IPS-18c (cell line): ENCODE measurements around the gene PSORS1C1.
"Not testable (repeated sequence)": the region's sequence is repeated elsewhere in the genome, so short reads cannot be mapped to it uniquely, and the experiment has no call there.

ENCODE experiments used
- H3K4me3 ChIP-seq: 2 replicates; pipeline ENCODE4 v1.7.0; 2013; ENCODE audit warnings: low read depth, mild to moderate bottlenecking, low read length, moderate library complexity; ENCODE audit not compliant: insufficient read depth
- H3K9me3 ChIP-seq: one replicate; pipeline ENCODE4 v1.6.1; 2013; ENCODE audit warnings: mild to moderate bottlenecking, low read length, moderate library complexity; ENCODE audit not compliant: control insufficient read depth, insufficient read depth

Gene PSORS1C1, protein sequence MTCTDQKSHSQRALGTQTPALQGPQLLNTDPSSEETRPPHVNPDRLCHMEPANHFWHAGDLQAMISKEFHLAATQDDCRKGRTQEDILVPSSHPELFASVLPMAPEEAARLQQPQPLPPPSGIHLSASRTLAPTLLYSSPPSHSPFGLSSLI

DNA sequence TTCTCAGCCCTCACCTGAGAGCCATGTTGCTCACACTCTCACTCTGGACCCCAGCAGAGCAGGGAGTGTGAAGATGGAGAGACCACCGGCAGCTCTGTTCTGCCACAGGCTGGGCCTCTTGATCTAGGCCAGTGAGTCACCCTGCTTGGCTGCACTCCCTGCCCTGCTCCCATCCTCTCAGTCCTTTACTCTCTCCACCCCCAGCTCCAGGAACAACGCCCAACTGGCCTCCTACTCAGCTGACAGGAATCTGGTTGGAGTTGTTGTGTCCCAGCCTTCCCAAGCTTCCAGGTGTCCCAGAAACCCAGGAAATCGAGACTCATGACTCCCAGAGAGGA, at the start of gene PSORS1C1:
Gene PSORS1C1 (plus strand): TSS at position 260 of the 338 bp plus-strand sequence. CDS start 14,833 bp downstream, outside the sequence.
- Histone ChIP-seq H3K4me3 (peak within 1 kb of the TSS; percentile 17; the same call in 1 of the 2 replicates), H3K9me3 (peaks cover 4% of the 10 kb centered on the region)

DNA sequence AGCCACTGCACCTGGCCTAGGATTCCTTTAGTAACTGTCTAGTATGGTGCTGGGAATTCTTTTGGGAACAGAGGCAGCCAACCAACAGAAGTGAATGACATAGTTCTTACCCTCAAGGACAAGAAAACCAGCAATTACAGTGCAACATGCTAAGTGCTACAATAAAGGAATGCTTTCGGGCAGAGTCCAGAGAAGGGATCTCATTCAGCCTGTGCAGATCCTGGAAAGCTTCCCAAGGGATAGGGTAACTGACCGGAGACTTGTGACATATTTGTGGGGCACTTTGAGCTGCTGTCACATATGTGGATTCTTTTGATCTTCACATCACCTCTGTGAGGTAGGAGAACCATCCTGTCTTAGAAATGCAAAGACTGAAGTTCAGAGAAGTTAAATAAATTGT, 49.0 kb upstream of the PSORS1C1 start:
- Histone ChIP-seq H3K9me3 (no peaks in the 10 kb centered on the region), H3K4me3 (no peak overlapping the region)

DNA sequence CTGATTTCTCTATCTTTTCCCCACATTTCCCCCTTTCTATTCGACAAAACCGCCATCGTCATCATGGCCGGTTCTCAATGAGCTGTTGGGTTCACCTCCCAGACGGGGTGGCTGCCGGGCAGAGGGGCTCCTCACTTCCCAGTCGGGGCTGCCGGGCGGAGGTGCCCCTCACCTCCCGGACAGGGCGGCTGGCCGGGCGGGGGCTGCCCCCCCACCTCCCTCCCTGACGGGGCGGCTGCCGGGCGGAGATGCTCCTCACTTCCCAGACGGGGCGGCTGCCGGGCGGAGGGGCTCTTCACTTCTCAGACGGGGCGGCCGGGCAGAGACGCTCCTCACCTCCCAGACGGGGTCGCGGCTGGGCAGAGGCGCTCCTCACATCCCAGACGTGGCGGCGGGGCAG, 47.6 kb upstream of the PSORS1C1 start:
- H3K9me3 ChIP-seq, H3K4me3 ChIP-seq: not testable (repeated sequence)

DNA sequence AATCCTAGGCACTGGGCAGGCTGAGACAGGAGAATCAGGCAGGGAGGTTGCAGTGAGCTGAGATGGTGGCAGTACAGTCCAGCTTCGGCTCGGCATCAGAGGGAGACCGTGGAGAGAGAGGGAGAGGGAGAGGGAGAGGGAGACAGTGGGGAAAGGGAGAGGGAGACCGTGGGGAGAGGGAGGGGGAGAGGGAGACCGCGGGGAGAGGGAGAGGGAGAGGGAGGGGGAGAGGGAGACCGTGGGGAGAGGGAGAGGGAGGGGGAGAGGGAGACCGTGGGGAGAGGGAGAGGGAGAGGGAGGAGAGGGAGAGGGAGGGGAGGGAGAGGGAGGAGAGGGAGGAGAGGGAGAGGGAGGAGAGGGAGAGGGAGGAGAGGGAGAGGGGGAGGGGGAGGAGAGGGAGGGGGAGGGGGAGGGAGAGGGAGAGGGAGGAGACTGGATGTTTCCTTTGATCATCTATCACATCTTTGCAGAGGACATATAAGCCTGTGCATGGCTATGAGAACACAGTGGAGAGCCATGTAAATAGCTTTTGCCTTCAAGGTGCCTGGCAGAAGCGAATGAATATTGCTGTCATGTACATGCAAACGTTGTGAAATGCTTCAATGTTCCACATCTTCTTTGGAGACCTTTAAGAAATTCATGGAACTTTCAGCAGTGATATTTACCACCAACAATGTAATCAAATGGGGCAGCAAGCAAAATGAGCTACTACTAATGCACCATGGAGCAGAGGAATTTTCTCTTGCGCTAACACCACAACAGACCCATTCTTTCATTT, 46.5 kb upstream of the PSORS1C1 start:
- H3K9me3 ChIP-seq, H3K4me3 ChIP-seq: not testable (repeated sequence)

DNA sequence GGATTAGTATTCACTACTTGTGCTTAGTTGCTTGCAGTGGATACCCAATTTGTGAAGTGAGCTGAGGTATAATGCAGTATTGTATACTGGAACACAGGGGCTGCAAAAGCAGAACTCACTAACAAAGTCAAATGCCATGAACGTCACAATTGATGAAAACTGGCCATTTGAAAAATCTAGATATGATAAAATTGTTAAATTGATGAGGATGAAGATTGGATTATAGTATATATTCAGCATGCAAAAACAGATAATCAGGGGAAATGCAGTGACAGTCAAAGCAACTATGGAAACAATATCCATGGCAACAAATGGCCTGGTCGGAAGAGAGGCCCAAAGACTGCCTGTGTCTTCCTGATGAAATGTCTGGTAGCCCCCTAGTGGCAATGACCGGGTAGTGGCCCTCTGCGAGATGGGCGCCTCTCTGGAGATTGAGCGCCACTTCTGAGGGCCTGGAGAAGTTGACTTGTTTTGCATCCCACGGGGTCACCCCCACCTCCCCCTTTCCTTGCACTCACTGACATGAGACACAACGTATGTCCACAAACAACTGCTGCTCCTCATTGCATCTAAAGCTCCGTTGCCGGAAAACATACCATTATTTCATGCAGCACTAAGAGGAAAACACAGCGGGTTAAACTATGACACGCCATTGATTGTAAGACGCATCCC, 45.8 kb upstream of the PSORS1C1 start:
- no peak overlapping the region for H3K4me3 ChIP-seq
- H3K9me3 ChIP-seq, result no peaks in the 10 kb centered on the region

DNA sequence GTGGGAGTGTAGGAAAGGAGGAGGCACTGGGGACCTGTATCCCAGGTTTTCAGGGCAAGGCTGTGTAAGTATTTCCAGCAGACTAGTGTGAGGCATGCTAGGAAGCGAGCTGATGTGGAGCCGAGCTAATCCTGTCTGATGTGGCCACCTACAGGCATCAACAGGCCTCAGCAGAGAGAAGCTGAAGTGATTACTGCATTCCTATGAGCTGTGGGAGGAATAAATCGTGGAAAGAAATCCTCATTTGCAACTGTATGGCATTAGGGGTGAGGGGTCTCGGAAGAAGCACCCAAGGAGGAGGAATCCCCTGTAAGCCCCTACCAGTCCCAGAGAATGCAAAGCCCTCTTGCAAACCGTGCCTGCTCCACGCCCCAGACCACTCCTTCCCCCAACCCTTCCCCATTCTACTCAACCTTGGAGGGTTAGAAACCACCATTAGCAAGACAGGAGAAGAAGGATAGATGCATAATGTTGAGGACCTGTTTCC, 43.8 kb upstream of the PSORS1C1 start:
- Histone ChIP-seq H3K4me3 (no peak overlapping the region), H3K9me3 (no peaks in the 10 kb centered on the region)

DNA sequence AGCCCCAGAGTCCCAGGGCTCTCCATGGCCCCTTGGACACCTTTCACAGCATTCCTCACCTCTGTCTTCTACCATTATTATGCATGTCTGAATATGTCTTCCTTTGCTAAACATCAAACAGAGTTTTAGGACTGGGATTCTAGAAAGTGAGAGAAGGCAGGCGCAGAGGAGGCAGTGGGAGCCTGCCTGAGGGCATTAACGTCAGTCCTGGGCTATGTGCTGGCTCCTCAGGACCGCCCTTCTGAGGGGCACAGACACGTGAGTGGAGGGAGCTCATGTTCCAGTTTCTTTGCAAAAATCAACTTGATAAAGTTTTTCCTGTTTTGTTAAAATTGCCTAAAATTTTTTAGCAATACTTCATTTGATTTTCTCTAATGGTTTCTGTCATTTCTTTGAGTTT, 40.2 kb upstream of the PSORS1C1 start:
- Histone ChIP-seq H3K9me3 (no peaks in the 10 kb centered on the region), H3K4me3 (no peak overlapping the region)

DNA sequence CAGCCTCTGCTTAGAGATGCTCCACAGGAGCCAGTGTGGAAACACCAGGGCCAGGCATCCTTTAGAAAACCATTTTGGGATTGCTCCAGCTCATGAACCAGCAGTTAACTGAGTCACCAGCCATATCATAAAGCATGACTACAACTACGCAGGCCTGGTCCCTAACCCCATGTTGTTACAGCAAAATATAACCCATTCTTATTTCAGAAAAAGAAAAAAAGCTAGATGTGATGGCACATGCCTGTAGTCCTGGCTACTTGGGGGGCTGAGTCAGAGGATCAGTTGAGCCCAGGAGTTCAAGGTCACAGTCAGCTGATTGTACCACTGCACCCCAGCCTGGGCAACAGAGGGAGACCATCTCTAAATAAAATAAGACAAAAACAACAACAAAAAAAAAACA, 39.1 kb upstream of the PSORS1C1 start:
- Histone ChIP-seq H3K9me3 (no peaks in the 10 kb centered on the region), H3K4me3 (no peak overlapping the region)

DNA sequence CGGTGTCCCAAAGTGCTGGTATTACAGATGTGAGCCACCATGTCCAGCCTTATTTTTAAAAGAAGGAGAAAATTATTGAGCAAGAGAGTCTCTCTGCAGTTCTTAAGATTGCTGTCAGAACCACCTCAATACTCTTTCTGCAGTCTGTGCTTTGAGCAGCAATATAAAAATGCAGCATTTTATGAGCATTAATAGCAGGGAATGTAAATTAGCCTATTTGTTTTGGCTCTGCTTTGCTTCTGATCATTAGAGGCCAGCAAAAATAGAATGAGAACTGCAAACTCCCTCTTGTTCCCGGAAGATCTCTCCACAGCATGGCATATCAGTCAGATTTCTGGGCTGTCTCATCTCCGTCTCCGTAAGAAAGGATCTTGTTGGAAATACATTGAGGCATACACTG, 38.0 kb upstream of the PSORS1C1 start:
- Histone ChIP-seq H3K9me3 (no peaks in the 10 kb centered on the region), H3K4me3 (no peak overlapping the region)

DNA sequence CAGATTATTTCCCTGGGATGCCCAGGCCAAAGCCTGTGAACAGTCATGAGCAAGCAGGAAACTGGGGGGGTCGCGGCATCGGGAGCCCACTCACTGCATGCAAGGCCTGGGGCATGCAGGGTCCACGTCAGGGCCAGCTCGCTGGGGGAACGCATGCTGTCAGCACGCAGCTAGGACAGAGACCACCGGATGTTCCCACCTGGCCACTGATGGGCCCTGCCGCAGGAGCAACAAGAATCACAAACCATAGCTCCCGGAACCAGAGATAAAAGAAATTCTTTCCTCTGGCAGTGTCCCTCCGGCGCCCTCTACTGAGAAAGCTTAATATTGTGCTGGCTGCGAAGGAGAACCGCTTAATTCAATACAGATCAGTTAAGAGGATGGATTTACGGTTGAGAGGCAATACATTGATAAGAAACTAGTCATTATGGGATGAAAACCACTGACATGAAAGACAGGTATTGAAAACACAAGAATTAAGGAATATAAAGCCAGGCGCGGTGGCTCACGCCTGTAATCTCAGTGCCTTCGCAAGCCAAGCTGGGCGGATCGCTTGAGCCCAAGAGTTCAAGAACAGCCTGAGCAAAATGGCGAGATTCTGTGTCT, 34.8 kb upstream of the PSORS1C1 start:
- Histone ChIP-seq H3K9me3 (no peaks in the 10 kb centered on the region), H3K4me3 (no peak overlapping the region; the same call in 1 of the 2 replicates)

DNA sequence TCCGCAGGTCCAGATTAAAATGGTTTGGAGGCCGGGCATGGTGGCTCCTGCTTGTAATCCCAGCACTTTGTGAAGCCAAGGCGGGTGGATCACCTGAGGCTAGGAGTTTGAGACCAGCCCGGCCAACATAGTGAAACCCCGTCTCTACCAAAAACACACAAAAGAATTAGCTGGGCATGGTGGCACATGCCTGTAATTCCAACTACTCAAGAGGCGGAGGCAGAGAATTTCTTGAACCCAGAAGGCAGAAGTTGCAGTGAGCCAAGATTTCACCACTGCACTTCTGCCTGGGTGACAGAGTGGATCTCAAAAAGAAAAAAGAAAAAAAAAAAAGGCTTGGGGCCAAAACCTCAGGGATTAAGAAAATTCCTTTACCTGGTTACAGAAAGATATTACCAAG, 32.7 kb upstream of the PSORS1C1 start:
- H3K4me3 ChIP-seq, result no peak overlapping the region

DNA sequence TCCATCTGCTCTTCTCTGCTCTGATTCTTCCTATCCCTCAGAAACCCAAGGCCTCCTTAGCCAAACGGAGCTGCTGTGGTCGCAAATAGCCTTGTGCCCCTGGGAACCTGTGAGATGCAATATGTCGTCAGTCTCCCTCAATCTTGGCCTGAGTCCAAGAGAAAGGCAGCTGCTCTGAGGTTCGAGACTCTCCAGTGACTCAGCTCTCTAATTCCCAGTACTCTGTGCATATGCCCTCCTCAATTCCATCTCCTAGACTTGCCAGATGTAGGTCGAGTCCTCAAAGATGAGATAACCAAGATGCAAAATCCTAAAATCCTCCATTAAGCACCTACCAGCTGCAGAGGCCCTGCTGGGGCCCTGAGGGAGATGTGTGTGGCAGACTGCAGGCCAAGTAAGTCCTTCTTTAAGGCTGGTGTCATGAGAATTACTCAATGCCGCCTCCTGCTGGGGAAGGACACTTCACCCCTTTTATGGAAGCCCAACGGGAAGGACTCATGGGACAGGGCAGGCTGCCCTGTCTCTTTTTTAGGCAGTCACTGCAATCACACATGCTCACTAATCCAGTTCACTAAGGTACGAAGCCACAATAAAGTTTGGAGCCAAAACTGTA, 30.8 kb upstream of the PSORS1C1 start:
- Histone ChIP-seq H3K9me3 (no peaks in the 10 kb centered on the region), H3K4me3 (no peak overlapping the region)

More for the DNA sequence above, 32.7 kb upstream of the PSORS1C1 start:
- no peaks in the 10 kb centered on the region for H3K9me3 ChIP-seq

DNA sequence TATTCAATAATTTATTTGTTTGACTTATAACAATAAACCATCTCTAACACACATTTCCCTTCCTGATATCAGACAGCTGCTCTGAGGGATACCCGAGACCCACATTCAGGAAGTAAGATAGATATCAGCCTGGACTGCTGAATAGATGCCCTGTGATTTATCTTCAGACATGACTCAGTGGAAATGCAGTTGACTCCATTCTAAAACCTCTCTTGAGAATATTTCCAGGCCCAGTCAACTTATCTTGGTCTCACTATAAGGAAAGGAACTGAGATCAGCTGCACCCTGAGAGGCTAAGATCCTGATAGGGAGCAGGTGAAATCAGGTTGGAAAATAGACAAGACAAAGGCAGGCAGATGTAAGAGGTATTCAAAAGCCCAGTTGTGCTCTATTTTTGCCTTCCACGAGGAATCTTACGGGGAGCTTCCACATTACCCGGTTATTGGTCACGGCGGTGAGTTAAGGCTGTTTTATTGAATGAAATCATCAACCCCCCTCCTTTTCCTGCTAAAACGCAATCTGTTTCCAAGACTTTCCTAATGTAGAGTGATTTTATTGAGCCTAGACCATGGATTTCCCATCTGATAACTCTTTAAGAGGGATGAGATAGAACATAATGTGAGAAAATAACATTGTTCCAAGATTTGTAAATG, 27.7 kb upstream of the PSORS1C1 start:
- Histone ChIP-seq H3K4me3 (no peak overlapping the region), H3K9me3 (no peaks in the 10 kb centered on the region)

DNA sequence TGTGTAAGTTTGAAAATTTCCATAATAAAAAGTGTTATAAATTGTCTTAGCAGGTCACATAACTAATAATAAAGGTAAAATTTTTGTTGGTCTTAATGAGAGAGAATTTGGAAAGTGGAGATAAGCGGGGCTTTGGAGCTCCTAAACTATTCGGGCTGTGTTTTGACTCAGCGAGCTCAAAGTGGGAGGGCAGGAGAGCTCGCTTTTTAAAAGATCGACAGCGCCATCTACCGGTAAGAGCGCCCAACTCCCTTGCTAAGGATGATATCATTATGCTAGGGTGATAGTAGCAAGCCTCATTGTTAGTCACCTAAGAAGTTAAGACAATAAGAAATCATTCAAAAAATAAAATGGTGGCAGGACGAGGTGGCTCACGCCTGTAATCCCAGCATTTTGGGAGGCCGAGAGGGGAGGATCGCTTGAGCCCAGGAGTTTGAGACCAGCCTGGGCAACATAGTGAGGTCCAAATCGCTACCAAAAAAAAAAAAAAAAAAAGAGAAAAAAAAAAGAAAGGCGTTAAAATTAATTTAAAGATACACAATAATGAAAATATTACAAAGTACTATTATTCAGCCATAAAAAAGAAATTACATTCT, 27.0 kb upstream of the PSORS1C1 start:
- Histone ChIP-seq H3K4me3 (no peak overlapping the region), H3K9me3 (no peaks in the 10 kb centered on the region)

DNA sequence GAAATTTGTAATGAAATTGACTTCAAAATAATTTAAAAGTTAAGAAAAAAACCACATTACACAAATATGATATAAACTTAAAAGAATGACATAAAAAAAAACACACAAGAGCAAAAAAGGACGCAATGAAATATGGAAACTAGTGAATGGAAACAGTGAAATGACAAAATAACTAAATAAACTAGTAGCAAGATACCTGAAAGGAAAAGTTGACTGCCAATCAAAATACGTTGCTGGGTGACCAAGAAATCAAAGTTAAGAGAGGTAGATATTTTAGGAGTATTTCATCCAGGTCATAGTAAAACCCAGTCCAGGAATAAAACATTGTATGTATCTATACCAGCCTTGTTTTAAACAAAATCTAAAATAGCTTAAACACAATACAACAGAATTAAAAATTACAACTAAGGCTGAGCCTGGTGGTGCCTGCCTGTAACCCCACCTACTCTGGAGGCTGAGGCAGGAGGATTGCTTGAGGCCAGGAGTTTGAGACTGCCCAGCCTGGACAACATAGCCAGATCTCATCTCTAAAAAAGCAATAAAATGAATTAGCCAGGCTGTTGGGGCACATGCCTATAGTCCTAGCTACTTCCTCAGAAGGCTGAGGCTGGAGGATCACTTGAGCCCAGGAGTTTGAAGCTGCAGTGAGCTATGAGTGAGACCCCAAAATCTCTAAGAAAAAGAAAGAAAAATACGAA, 24.2 kb upstream of the PSORS1C1 start:
- Histone ChIP-seq H3K4me3 (no peak overlapping the region), H3K9me3 (no peaks in the 10 kb centered on the region)

DNA sequence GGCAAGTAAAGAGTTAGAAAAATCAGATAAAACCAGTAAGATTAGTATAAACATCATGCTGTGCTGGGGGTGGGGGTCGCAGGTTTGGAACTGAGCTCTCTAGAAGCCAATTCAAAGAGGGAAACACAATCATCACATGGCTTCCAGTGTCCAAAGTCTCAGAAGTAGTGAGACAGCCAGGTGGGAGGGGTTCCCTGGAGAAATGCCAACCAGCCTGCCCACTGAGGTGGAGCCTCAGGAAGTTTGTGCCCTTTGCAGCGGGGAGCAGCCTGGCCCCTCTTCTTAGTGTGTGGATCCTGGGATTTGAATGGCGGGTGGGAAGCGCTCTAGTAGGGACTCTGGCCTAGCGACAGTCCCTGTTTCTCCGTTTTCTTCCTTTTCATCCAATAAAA, 23.6 kb upstream of the PSORS1C1 start:
- Histone ChIP-seq H3K4me3 (no peak overlapping the region), H3K9me3 (no peaks in the 10 kb centered on the region)
